ENCODE results near the gene CLCF1. TPM values are rescaled to one million over a fixed set of nuclear protein-coding genes. Genes with fewer than 3 reads are reported as not detected.

Gene CLCF1
- total RNA-seq, 1 donor: 6.9 TPM

DNA sequence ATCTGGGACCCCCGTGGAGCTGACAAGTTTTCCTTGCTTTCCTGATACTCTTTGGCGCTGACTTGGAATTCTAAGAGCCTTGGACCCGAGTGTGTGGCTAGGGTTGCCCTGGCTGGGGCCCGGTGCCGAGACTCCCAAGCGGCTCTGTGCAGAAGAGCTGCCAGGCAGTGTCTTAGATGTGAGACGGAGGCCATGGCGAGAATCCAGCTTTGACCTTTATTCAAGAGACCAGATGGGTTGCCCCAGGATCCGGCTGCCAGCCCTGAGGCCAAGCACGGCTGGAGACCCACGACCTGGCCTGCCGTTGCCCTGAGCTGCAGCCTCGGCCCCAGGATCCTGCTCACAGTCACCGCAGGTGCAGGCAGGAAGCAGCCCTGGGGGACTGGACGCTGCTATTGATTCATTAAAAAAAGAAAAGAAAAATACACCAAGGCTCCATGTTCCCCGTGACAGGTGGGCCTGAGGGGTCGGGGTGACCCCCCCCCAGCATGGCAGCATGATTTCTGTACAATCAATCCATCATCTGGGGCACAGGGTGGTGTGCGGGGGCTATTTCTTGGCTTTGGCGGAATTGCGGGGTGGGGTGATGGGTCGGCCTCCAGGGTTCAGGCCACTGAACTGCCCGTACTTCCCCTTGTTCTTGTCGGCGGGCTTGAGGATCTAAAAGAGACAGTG lies 24.7 kb upstream of the CLCF1 start:
- peaks cover 38% of the 10 kb centered on the region for H3K36me3 ChIP-seq (ENCODE audit: insufficient read depth, low read length)
- H2AFZ ChIP-seq (ENCODE audit: low read length): no peak overlapping the region
- peak; percentile 76 for DNase-seq (ENCODE audit: insufficient read length, low spot score, missing footprints)

GRCh38 chr11:67397536-67397935 lies 24.1 kb upstream of the CLCF1 start:
- H3K36me3 ChIP-seq (ENCODE audit: insufficient read depth, low read length): peaks cover 38% of the 10 kb centered on the region
- TF ChIP-seq, protein P1, sequence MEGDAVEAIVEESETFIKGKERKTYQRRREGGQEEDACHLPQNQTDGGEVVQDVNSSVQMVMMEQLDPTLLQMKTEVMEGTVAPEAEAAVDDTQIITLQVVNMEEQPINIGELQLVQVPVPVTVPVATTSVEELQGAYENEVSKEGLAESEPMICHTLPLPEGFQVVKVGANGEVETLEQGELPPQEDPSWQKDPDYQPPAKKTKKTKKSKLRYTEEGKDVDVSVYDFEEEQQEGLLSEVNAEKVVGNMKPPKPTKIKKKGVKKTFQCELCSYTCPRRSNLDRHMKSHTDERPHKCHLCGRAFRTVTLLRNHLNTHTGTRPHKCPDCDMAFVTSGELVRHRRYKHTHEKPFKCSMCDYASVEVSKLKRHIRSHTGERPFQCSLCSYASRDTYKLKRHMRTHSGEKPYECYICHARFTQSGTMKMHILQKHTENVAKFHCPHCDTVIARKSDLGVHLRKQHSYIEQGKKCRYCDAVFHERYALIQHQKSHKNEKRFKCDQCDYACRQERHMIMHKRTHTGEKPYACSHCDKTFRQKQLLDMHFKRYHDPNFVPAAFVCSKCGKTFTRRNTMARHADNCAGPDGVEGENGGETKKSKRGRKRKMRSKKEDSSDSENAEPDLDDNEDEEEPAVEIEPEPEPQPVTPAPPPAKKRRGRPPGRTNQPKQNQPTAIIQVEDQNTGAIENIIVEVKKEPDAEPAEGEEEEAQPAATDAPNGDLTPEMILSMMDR (IDR thresholded peaks at IDR 0.05; ENCODE audit: extremely low read depth, low read depth, low read length): no peak

More for the DNA sequence above, 24.7 kb upstream of the CLCF1 start:
- peaks cover 34% of the 10 kb centered on the region for H3K79me2 ChIP-seq (ENCODE audit: insufficient read depth, low read length)
- H3K27me3 ChIP-seq (ENCODE audit: insufficient read depth, low read length): no peaks in the 10 kb centered on the region
- H3K4me1 ChIP-seq (ENCODE audit: insufficient read depth, low read length): peaks cover 13% of the 10 kb centered on the region
- TF ChIP-seq, protein P1 (IDR thresholded peaks at IDR 0.05; ENCODE audit: extremely low read depth, low read depth, low read length): no peak
- H3K9me3 ChIP-seq (ENCODE audit: low read depth, low read length): no peaks in the 10 kb centered on the region
- H3K4me2 ChIP-seq (ENCODE audit: insufficient read depth, low read length): no peak overlapping the region
- no peak overlapping the region for H3K27ac ChIP-seq (ENCODE audit: low read depth, low read length)
- H4K20me1 ChIP-seq (ENCODE audit: insufficient read depth, low read length): peaks cover 28% of the 10 kb centered on the region
- H3K4me3 ChIP-seq (ENCODE audit: insufficient read depth, low read length): no peak overlapping the region

DNA sequence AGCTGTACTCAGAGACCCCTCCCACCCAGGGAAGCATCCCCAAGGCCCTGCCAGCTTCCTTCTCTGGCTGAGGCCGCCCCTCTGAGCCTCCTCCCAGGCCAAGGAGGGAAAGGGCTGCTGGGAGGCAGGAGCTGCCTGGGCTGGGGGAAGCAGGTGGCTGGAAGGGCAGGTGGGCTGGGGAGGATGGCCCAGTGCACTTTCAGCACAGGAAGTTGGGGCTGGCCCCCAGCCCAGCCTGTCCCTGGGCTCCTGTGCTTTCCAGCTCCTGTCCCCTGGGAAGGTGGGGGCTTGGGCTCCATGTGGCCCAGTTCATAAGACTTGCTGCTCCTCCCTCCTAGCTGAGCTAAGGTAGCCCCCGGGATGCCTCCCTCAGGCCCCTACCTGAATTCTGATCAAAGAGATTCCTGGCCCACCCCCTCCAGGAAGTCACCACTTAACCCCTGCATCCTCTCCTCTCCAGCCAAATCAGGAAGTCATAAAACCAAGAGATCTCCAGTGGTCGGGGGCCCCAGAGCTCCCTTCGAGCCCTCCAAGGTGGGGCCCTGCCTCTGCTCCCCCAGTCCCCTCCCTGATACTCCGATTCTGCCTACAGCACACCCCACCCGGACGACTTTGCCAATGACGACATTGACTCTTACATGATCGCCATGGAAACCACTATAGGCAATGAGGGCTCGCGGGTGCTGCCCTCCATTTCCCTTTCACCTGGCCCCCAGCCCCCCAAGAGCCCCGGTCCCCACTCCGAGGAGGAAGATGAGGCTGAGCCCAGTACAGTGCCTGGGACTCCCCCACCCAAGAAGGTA lies 23.4 kb upstream of the CLCF1 start:
- Histone ChIP-seq H3K9me3 (ENCODE audit: low read depth, low read length) (no peaks in the 10 kb centered on the region), H2AFZ (ENCODE audit: low read length) (no peak overlapping the region), H3K27ac (ENCODE audit: low read depth, low read length) (no peak overlapping the region), H3K79me2 (ENCODE audit: insufficient read depth, low read length) (peaks cover 44% of the 10 kb centered on the region), H4K20me1 (ENCODE audit: insufficient read depth, low read length) (peaks cover 28% of the 10 kb centered on the region), H3K36me3 (ENCODE audit: insufficient read depth, low read length) (peaks cover 38% of the 10 kb centered on the region), H3K4me2 (ENCODE audit: insufficient read depth, low read length) (no peak overlapping the region), H3K4me3 (ENCODE audit: insufficient read depth, low read length) (no peak overlapping the region), H3K4me1 (ENCODE audit: insufficient read depth, low read length) (peaks cover 15% of the 10 kb centered on the region), H3K27me3 (ENCODE audit: insufficient read depth, low read length) (no peaks in the 10 kb centered on the region)
- peak; percentile 85 for DNase-seq (ENCODE audit: insufficient read length, low spot score, missing footprints)
- TF ChIP-seq, protein P1 (IDR thresholded peaks at IDR 0.05; ENCODE audit: extremely low read depth, low read depth, low read length): no peak

More at GRCh38 chr11:67397536-67397935, 24.1 kb upstream of the CLCF1 start:
- Histone ChIP-seq H3K4me3 (ENCODE audit: insufficient read depth, low read length) (no peak overlapping the region), H2AFZ (ENCODE audit: low read length) (no peak overlapping the region), H3K79me2 (ENCODE audit: insufficient read depth, low read length) (peaks cover 37% of the 10 kb centered on the region), H3K27me3 (ENCODE audit: insufficient read depth, low read length) (no peaks in the 10 kb centered on the region), H4K20me1 (ENCODE audit: insufficient read depth, low read length) (peaks cover 28% of the 10 kb centered on the region), H3K4me1 (ENCODE audit: insufficient read depth, low read length) (peaks cover 15% of the 10 kb centered on the region), H3K27ac (ENCODE audit: low read depth, low read length) (no peak overlapping the region), H3K9me3 (ENCODE audit: low read depth, low read length) (no peaks in the 10 kb centered on the region), H3K4me2 (ENCODE audit: insufficient read depth, low read length) (no peak overlapping the region)
- peak; percentile 74 for DNase-seq (ENCODE audit: insufficient read length, low spot score, missing footprints)

DNA sequence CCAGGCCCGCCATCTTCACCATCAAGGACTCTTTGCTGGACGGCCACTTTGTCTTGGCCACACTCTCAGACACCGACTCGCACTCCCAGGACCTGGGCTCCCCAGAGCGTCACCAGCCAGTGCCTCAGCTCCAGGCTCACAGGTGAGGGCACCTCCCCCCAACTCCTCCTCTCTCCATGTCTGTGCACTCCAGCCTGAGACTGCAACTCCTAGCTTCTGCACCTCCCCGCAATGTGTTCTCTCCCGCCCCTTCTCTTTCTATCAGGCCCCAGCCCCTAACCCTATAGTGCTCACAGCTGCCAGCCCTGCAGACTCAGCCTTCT lies 22.8 kb upstream of the CLCF1 start:
- Histone ChIP-seq H3K9me3 (ENCODE audit: low read depth, low read length) (no peaks in the 10 kb centered on the region), H4K20me1 (ENCODE audit: insufficient read depth, low read length) (peaks cover 27% of the 10 kb centered on the region), H3K4me3 (ENCODE audit: insufficient read depth, low read length) (no peak overlapping the region), H2AFZ (ENCODE audit: low read length) (no peak overlapping the region), H3K79me2 (ENCODE audit: insufficient read depth, low read length) (peaks cover 46% of the 10 kb centered on the region), H3K36me3 (ENCODE audit: insufficient read depth, low read length) (peaks cover 38% of the 10 kb centered on the region), H3K4me1 (ENCODE audit: insufficient read depth, low read length) (peaks cover 17% of the 10 kb centered on the region), H3K27me3 (ENCODE audit: insufficient read depth, low read length) (no peaks in the 10 kb centered on the region), H3K4me2 (ENCODE audit: insufficient read depth, low read length) (no peak overlapping the region), H3K27ac (ENCODE audit: low read depth, low read length) (no peak overlapping the region)
- TF ChIP-seq, protein P1 (IDR thresholded peaks at IDR 0.05; ENCODE audit: extremely low read depth, low read depth, low read length): no peak
- DNase-seq (ENCODE audit: insufficient read length, low spot score, missing footprints): no peak

Measured in osteoblast (primary cell).